NCI-H446 (cell line): ENCODE results near the gene IFI44.

Experiments used
- DNase-seq, 2 experiments: peaks; one replicate each; lab custom pipeline; 2025; lab: John Stamatoyannopoulos, UW

Gene IFI44

DNA sequence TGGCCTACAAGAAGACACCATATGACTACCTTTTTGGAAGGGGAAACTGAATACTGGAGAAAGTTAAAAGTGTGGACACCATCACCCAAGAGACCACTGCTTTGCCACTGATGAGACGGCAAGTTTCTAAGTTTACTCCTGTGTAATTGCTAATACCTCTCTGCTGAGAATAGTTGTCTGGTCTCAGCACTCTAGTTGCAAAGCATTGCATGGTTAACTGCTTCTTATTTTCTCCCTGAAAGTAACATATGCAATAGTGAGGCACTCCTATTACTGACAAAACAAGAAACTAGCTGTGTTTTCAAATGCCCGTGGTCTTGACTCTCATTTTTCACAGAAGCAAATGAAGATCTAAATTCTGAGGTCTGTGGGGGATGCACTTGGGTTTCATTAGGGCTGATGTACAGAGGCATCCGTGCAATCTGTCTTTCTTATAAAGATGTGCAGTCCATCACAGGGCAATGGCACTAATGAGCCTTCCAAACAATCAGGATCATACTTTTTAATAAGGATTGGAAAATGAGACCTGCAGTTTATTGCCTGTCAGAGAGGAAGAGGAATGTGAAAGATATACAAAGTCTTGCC, 62.9 kb downstream of the IFI44 start:
- DNase-seq = no peak

DNA sequence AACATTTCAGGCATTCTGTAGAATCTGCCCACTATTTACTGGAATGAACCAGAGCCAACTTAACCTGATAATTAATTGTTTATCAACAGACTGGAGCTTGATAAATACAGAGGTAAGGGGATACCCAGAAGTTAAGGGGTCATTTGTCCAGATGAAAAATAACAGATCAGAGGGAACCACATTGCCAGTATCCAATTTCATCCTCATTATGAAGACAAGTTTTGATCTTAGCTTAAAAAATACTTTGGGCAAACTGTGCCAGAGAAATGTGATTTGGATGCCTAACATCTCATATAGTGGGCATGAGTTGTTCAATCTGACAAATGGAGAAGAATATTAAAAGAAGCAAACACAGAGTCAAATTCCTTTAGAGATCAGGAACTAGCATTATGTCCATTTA, 63.7 kb downstream of the IFI44 start:
- peak in 1 of 2 experiments; percentile 10 for DNase-seq
